Measurements from ENCODE around the gene UBN2.
"Not testable (repeated sequence)": the region's sequence is repeated elsewhere in the genome, so short reads cannot be mapped to it uniquely, and the experiment has no call there.

The UBN2 gene

DNA sequence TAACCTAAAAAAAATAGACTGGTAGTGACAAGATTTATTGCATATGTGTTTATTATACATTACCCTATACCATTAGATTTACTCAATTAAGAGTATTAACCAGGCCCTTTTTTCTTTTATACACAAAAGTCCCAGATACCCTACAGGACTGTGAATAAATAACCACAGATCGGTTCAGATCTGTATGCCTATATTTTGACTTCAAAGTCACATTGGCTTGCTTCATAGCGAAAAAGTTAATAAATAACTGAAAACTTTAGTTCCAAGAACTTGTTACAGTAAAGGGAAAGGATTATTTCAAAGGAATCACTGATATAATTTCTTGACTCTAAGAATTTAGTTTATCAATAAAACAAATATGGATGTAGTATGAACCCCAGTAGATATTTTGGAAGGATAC is 68.3 kb downstream of the UBN2 start:
- Histone ChIP-seq H3K27me3 (replicated peaks; ENCODE audit: control insufficient read depth, insufficient read depth, low read length) (no peaks in the 10 kb centered on the region), H3K36me3 (ENCODE audit: control insufficient read depth, insufficient read depth, low read length) (no peaks in the 10 kb centered on the region; the same call in 1 of the 2 replicates), H3K4me3 (replicated peaks; ENCODE audit: low read depth, low read length) (no peak overlapping the region)
- TF ChIP-seq, protein P1, sequence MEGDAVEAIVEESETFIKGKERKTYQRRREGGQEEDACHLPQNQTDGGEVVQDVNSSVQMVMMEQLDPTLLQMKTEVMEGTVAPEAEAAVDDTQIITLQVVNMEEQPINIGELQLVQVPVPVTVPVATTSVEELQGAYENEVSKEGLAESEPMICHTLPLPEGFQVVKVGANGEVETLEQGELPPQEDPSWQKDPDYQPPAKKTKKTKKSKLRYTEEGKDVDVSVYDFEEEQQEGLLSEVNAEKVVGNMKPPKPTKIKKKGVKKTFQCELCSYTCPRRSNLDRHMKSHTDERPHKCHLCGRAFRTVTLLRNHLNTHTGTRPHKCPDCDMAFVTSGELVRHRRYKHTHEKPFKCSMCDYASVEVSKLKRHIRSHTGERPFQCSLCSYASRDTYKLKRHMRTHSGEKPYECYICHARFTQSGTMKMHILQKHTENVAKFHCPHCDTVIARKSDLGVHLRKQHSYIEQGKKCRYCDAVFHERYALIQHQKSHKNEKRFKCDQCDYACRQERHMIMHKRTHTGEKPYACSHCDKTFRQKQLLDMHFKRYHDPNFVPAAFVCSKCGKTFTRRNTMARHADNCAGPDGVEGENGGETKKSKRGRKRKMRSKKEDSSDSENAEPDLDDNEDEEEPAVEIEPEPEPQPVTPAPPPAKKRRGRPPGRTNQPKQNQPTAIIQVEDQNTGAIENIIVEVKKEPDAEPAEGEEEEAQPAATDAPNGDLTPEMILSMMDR (IDR thresholded peaks at IDR 0.05; ENCODE audit: insufficient read depth, low read length, poor library complexity, severe bottlenecking): no peak
- DNase-seq (ENCODE audit: extremely low read depth, insufficient read length): no peak

DNA sequence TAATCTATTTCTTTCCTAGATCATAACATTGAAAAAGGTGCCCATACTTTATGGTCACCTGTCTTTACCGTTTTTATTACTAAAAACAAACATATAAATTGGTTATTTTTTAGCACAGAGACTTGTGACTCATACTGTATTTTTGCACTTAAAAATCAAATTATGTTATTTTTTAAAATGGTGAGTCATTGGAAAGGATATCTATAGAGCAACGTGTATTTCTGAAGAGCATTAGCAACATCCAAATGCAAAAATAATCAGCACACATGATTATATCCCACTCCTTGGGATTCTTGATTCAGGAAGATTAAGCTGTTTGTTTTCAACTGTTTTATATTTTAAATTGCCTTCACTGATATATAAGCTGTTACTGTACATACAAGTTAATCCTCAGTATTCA is 69.4 kb downstream of the UBN2 start:
- TF ChIP-seq, protein P1 (IDR thresholded peaks at IDR 0.05; ENCODE audit: insufficient read depth, low read length, poor library complexity, severe bottlenecking): no peak
- H3K27me3 ChIP-seq (replicated peaks; ENCODE audit: control insufficient read depth, insufficient read depth, low read length): no peaks in the 10 kb centered on the region
- H3K36me3 ChIP-seq (ENCODE audit: control insufficient read depth, insufficient read depth, low read length): no peaks in the 10 kb centered on the region; the same call in 1 of the 2 replicates
- H3K4me3 ChIP-seq (replicated peaks; ENCODE audit: low read depth, low read length): no peak overlapping the region
- DNase-seq (ENCODE audit: extremely low read depth, insufficient read length): no peak

DNA sequence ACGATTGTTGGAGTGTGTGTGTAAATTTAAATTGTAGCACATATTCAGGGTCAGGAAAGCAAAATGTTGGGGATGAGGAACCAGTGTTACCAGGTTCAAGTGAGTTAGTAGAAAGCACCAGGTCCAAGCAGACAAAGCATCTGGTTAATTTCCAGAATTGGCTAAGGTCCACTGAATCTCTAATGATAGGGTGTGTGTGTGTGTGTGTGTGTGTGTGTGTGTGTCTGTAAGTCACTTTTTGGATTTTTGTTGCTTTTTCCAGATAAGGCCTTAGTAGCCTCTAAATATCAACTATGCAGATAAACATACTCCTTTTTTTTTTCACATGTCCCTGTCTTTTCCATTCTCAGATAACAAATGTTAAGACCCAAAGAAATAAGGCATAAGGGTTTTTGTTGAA is 73.5 kb downstream of the UBN2 start:
- no peak for DNase-seq (ENCODE audit: extremely low read depth, insufficient read length)
- TF ChIP-seq, protein P1 (IDR thresholded peaks at IDR 0.05; ENCODE audit: insufficient read depth, low read length, poor library complexity, severe bottlenecking): no peak
- no peaks in the 10 kb centered on the region; the same call in none of the 2 replicates for H3K36me3 ChIP-seq (ENCODE audit: control insufficient read depth, insufficient read depth, low read length)
- H3K4me3 ChIP-seq (replicated peaks; ENCODE audit: low read depth, low read length): no peak overlapping the region
- no peaks in the 10 kb centered on the region for H3K27me3 ChIP-seq (replicated peaks; ENCODE audit: control insufficient read depth, insufficient read depth, low read length)

DNA sequence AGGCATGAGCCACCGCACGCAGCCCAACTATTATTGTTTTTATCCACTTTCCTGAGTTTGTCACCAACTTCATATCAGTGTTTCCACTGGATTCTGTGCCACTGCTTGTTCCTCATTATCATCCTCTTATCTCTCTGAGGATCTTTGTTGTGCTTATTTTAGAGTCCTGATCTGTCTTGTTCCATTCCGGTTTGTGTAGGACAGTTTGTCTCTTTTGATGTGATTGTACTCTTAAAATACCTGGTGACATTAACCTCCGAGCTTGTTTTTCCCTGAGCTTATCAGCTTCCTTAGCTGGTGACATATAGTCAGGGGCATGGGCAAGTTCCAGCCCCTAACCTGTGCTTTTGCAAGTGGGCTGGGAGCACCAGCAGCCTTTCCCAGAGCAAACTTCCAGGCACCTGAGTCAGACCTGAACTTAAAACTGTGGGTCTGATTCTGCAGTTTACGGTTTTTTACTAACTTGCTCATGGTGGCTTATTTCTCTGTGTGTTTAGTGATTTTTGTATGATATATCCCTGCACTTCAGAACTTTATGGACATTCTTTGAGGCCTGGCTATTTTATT is 87.0 kb downstream of the UBN2 start:
- Histone ChIP-seq H3K4me3 (replicated peaks; ENCODE audit: low read depth, low read length) (no peak overlapping the region), H3K27me3 (replicated peaks; ENCODE audit: control insufficient read depth, insufficient read depth, low read length) (no peaks in the 10 kb centered on the region), H3K36me3 (ENCODE audit: control insufficient read depth, insufficient read depth, low read length) (no peaks in the 10 kb centered on the region)
- DNase-seq (ENCODE audit: extremely low read depth, insufficient read length): no peak
- TF ChIP-seq, protein P1 (IDR thresholded peaks at IDR 0.05; ENCODE audit: insufficient read depth, low read length, poor library complexity, severe bottlenecking): no peak

DNA sequence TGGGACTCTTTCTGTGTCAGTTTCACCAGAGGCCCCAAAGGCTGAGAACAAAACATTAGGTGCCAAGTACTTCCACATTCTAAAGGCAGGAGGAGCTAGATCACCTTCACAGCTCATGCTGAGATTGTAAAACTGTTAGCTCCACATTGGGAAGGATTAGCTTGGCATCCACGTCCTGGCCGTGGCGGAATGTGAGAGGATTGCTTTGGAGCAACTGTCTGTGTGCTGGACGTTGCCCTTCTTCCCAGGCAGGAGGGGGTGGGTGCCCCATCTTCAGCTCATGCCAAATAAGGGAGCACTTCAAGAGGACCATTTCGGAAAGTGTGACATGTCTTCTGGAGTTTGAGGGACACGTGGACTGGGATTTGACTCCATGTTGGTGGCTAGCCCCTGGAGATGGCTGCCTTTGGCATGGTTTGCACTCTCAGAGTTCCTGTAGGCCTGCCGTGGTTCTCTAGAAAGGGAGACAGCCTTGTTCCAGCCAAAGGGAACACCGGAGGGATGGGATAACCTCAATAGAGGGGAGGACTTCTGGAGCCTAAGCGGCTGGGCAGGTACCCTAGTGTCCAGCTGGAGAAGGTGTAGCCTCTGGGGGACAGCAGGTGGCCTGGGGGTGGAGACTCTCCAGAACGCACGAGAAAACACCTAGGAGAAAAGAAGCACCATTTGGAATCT is 90.2 kb downstream of the UBN2 start:
- DNase-seq (ENCODE audit: extremely low read depth, insufficient read length): peak; percentile 13

DNA sequence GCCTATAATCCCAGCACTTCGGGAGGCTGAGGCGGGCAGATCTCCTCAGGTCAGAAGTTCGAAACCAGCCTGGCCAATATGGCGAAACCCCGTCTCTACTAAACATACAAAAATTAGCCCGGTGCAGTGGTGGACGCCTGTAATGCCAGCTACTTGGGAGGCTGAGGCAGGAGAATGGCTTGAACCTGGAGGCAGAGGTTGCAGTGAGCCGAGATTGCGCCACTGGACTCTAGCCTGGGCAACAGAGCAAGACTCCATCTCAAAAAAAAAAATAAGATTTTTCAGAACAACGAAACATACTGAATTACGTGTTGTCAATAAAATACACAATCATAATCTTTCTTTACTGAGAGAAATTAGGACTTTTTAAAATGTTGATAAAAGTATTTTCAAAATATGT is 93.7 kb downstream of the UBN2 start:
- H3K36me3 ChIP-seq (ENCODE audit: control insufficient read depth, insufficient read depth, low read length); H3K27me3 ChIP-seq (replicated peaks; ENCODE audit: control insufficient read depth, insufficient read depth, low read length); H3K4me3 ChIP-seq (replicated peaks; ENCODE audit: low read depth, low read length); DNase-seq (ENCODE audit: extremely low read depth, insufficient read length): not testable (repeated sequence)

More for the DNA sequence above, 90.2 kb downstream of the UBN2 start:
- H3K36me3 ChIP-seq (ENCODE audit: control insufficient read depth, insufficient read depth, low read length): no peaks in the 10 kb centered on the region
- no peaks in the 10 kb centered on the region for H3K27me3 ChIP-seq (replicated peaks; ENCODE audit: control insufficient read depth, insufficient read depth, low read length)
- TF ChIP-seq, protein P1 (IDR thresholded peaks at IDR 0.05; ENCODE audit: insufficient read depth, low read length, poor library complexity, severe bottlenecking): peak; percentile 51
- no peak overlapping the region for H3K4me3 ChIP-seq (replicated peaks; ENCODE audit: low read depth, low read length)
